ENCODE data around the gene AGK.

- TF ChIP-seq ZC3H10 (CRISPR knock-in tag; IDR thresholded peaks at IDR 0.05), result no peak
- no peak for TF ChIP-seq PATZ1 (CRISPR knock-in tag; IDR thresholded peaks at IDR 0.05; ENCODE audit: borderline replicate concordance)
- TF ChIP-seq ZFP3 (CRISPR knock-in tag; IDR thresholded peaks at IDR 0.05), result no peak
- no peak for TF ChIP-seq SNAI2 (CRISPR knock-in tag; IDR thresholded peaks at IDR 0.05)
- TF ChIP-seq ZNF8 (CRISPR knock-in tag; IDR thresholded peaks at IDR 0.05), result no peak
- TF ChIP-seq ZNF70 (CRISPR knock-in tag; IDR thresholded peaks at IDR 0.05), result no peak
- TF ChIP-seq RARB (CRISPR knock-in tag; IDR thresholded peaks at IDR 0.05), result no peak
- TF ChIP-seq ARNTL (CRISPR knock-in tag; IDR thresholded peaks at IDR 0.05; ENCODE audit: borderline replicate concordance, low read depth), result no peak
- no peak for TF ChIP-seq CSRNP3 (CRISPR knock-in tag; IDR thresholded peaks at IDR 0.05)
- TF ChIP-seq ZNF565 (CRISPR knock-in tag; conservative IDR thresholded peaks at IDR 0.05; ENCODE audit: low read depth), result no peak
Observed at GRCh38 chr7:141550386-141551093, 670 bp upstream of the AGK start.

Measured in SK-N-SH treated with all-trans-retinoic acid at 6 μM for 48 hours (cell line).